Upper lobe of left lung (tissue), 6 donors: ENCODE results near the gene DCST1. TPM values are rescaled to one million over a fixed set of nuclear protein-coding genes. Genes with fewer than 3 reads are reported as not detected.
A peak's percentile ranks its signal among the peaks of the same experiment; 100 is the strongest.

ENCODE experiments used
- ATAC-seq, 2 donors: fragments of 200-7000 bp; cut with Tn5 transposase; one replicate each; pipeline ENCODE4 v1.9.1; 2022; ENCODE audit warnings: mild to moderate bottlenecking in 2 of 2, moderate library complexity in 2 of 2; ENCODE audit not compliant: low FRiP score in 2 of 2
- DNase-seq, 2 donors: peaks; one replicate each; pipeline ENCODE4 v3.0.0-alpha.2; 2019 to 2020
- H3K27ac ChIP-seq, 4 donors: fragments of 200-600 bp; sonication (generic); one replicate each; pipeline ENCODE4 v1.5.1; 2016 to 2019
- H3K27me3 ChIP-seq, 4 donors: fragments of 200-600 bp; sonication (generic); one replicate each; pipeline ENCODE4 v1.5.1; 2017 to 2019
- H3K36me3 ChIP-seq, 4 donors: fragments of 200-600 bp; sonication (generic); one replicate each; pipeline ENCODE4 v1.5.1; 2016 to 2019
- H3K4me1 ChIP-seq, 4 donors: fragments of 200-600 bp; sonication (generic); one replicate each; pipeline ENCODE4 v1.5.1; 2018 to 2019
- H3K4me3 ChIP-seq, 4 donors: fragments of 200-600 bp; sonication (generic); one replicate each; pipeline ENCODE4 v1.5.1; 2017 to 2019; ENCODE audit warnings: mild to moderate bottlenecking in 2 of 4, moderate library complexity in 1 of 4
- H3K9me3 ChIP-seq, 4 donors: fragments of 200-600 bp; sonication (generic); one replicate each; pipeline ENCODE4 v1.5.1; 2018 to 2019
- EP300 ChIP-seq, 4 donors: sonication (generic); formaldehyde crosslinking; IDR thresholded peaks; one replicate each; pipeline ENCODE4 v1.5.1; 2017; ENCODE audit warnings: antibody characterized with exemption in 4 of 4, control low read depth in 2 of 4
- POLR2A ChIP-seq, 4 donors: fragments of 450-650 bp; IDR thresholded peaks; one replicate each; pipeline ENCODE4 v1.5.1; 2016 to 2017; ENCODE audit warnings: antibody characterized with exemption in 4 of 4, mild to moderate bottlenecking in 2 of 4
- POLR2AphosphoS5 ChIP-seq, 2 donors: sonication (generic); formaldehyde crosslinking; IDR thresholded peaks; one replicate each; pipeline ENCODE4 v1.5.1; 2017; ENCODE audit warnings: antibody characterized with exemption in 2 of 2
- WGBS, 2 donors: methylation state at CpG; one replicate each; pipeline ENCODE4 v1.1.5; 2017 to 2018; 5-methylcytosine and 5-hydroxymethylcytosine counted together
- total RNA-seq, 6 donors: library from RNA; depleted of rRNA in 4 of 6; stranded (reverse); fragments of >200 nt in 4 of 6; gene quantifications; one replicate each; pipeline versions ENCODE4 v1.1.0 to v1.2.1, GENCODE V29; 2016 to 2021
- TF ChIP-seq, protein P1 (sequence below), 6 experiments: fragments of 450-650 bp in 4 of 6; fragments of 200-600 bp in 2 of 6; sonication (generic) in 2 of 6; IDR thresholded peaks; one replicate each; pipeline ENCODE4 v1.5.1; 2016 to 2019; ENCODE audit warnings: antibody characterized with exemption in 6 of 6
- donor health status: DM: no; HTN: no; CAD: no; lungs with moderate emphysema.
- donor health status: DM: no; HTN: yes; CAD: no; lungs with severe emphysema.

The DCST1 gene
- total RNA-seq, 6 donors from 2014 or later: 0.89 TPM; not detected in 5

DNA sequence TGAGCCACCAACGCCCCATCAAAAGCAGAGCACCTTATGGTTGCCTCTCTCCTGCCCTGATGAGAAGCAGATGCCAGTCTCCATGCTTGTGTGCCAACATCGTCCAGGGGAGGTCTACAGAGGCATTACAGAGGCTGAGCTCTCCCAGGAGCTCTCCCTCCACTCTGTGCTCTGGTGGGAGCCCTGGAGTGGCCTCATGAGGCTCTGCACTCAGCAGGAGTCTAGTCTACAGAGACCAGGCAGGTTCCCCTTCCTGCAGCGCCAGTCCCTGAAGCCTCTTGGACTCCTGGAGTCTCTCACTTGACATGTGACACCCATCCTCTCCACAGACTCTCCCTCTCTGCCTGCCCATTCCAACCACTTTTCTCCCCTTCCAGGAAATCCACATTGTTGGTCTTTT lies 3.4 kb downstream of the DCST1 start:
- Histone ChIP-seq H3K27me3 (no peaks in the 10 kb centered on the region), H3K4me1 (peaks cover 5 to 13% (median 9%) of the 10 kb centered on the region in 4 donors), H3K9me3 (no peaks in the 10 kb centered on the region), H3K4me3 (no peak overlapping the region), H3K27ac (no peak overlapping the region), H3K36me3 (no peaks in the 10 kb centered on the region)
- no peak for TF ChIP-seq POLR2A (IDR thresholded peaks at IDR 0.05)
- TF ChIP-seq EP300 (IDR thresholded peaks at IDR 0.05): no peak
- no peak for TF ChIP-seq POLR2AphosphoS5 (IDR thresholded peaks at IDR 0.05)
- TF ChIP-seq, protein P1, sequence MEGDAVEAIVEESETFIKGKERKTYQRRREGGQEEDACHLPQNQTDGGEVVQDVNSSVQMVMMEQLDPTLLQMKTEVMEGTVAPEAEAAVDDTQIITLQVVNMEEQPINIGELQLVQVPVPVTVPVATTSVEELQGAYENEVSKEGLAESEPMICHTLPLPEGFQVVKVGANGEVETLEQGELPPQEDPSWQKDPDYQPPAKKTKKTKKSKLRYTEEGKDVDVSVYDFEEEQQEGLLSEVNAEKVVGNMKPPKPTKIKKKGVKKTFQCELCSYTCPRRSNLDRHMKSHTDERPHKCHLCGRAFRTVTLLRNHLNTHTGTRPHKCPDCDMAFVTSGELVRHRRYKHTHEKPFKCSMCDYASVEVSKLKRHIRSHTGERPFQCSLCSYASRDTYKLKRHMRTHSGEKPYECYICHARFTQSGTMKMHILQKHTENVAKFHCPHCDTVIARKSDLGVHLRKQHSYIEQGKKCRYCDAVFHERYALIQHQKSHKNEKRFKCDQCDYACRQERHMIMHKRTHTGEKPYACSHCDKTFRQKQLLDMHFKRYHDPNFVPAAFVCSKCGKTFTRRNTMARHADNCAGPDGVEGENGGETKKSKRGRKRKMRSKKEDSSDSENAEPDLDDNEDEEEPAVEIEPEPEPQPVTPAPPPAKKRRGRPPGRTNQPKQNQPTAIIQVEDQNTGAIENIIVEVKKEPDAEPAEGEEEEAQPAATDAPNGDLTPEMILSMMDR (IDR thresholded peaks at IDR 0.05): no peak
- 82 to 100% methylated on average over 2 to 3 of the region's 3 CpGs for WGBS, 2 donors
- ATAC-seq (no peak), DNase-seq (no peak)

- ATAC-seq (no peak), DNase-seq (no peak)
- no peak overlapping the region for H3K27ac ChIP-seq
These were observed 4.3 kb downstream of the DCST1 start for GRCh38 chr1:155037851-155038441.

GRCh38 chr1:155038602-155039307 lies 5.1 kb downstream of the DCST1 start:
- peaks cover 7 to 15% (median 12%) of the 10 kb centered on the region in 4 donors for H3K4me1 ChIP-seq
- TF ChIP-seq POLR2AphosphoS5 (IDR thresholded peaks at IDR 0.05): no peak
- TF ChIP-seq, protein P1 (IDR thresholded peaks at IDR 0.05): no peak
- no peak for TF ChIP-seq EP300 (IDR thresholded peaks at IDR 0.05)
- no peak for TF ChIP-seq POLR2A (IDR thresholded peaks at IDR 0.05)
- peak in 1 of 2 donors; percentile 60 for DNase-seq
- H3K27me3 ChIP-seq: no peaks in the 10 kb centered on the region
- 30 to 34% methylated on average over 8 of the region's 8 CpGs for WGBS, 2 donors
- no peak overlapping the region for H3K4me3 ChIP-seq
- H3K36me3 ChIP-seq: no peaks in the 10 kb centered on the region
- no peaks in the 10 kb centered on the region for H3K9me3 ChIP-seq
- peak in 1 of 2 donors; percentile 70 for ATAC-seq
- H3K27ac ChIP-seq: peak overlapping the region in 1 of 4 donors; percentile 16

More at GRCh38 chr1:155037851-155038441, 4.3 kb downstream of the DCST1 start:
- WGBS, 2 donors: 84 to 85% methylated on average over 5 to 6 of the region's 6 CpGs
- Histone ChIP-seq H3K9me3 (no peaks in the 10 kb centered on the region), H3K27me3 (no peaks in the 10 kb centered on the region), H3K4me3 (no peak overlapping the region), H3K4me1 (peaks cover 5 to 13% (median 9%) of the 10 kb centered on the region in 4 donors), H3K36me3 (no peaks in the 10 kb centered on the region)
- no peak for TF ChIP-seq POLR2A (IDR thresholded peaks at IDR 0.05)
- TF ChIP-seq EP300 (IDR thresholded peaks at IDR 0.05): no peak
- TF ChIP-seq, protein P1 (IDR thresholded peaks at IDR 0.05): no peak
- TF ChIP-seq POLR2AphosphoS5 (IDR thresholded peaks at IDR 0.05): no peak

- H3K27ac ChIP-seq: no peak overlapping the region
- 71% methylated on average over 4 of the region's 4 CpGs for WGBS, 2 donors
- ATAC-seq: no peak
These were observed 5.7 kb downstream of the DCST1 start for GRCh38 chr1:155039308-155039669.

More at GRCh38 chr1:155039308-155039669, 5.7 kb downstream of the DCST1 start:
- peaks cover 9 to 18% (median 14%) of the 10 kb centered on the region in 4 donors for H3K4me1 ChIP-seq
- no peaks in the 10 kb centered on the region for H3K36me3 ChIP-seq
- H3K9me3 ChIP-seq: no peaks in the 10 kb centered on the region
- no peak for DNase-seq
- no peaks in the 10 kb centered on the region for H3K27me3 ChIP-seq
- TF ChIP-seq POLR2AphosphoS5 (IDR thresholded peaks at IDR 0.05) (no peak), POLR2A (IDR thresholded peaks at IDR 0.05) (no peak), EP300 (IDR thresholded peaks at IDR 0.05) (no peak)
- TF ChIP-seq, protein P1 (IDR thresholded peaks at IDR 0.05): no peak
- no peak overlapping the region for H3K4me3 ChIP-seq
